LoVo (cell line): ENCODE measurements around the gene DNAH6.
"Not testable (repeated sequence)": the region's sequence is repeated elsewhere in the genome, so short reads cannot be mapped to it uniquely, and the experiment has no call there.

Source experiments
- DNase-seq: peaks from one replicate; pipeline ENCODE4 v3.0.0-alpha.2; 2016; ENCODE audit warnings: low spot score

DNAH6 gene

GRCh38 chr2:84838434-84839145 is 322.3 kb downstream of the DNAH6 start:
- DNase-seq, result no peak

- no peak for DNase-seq
Observed at GRCh38 chr2:84839851-84840250, 323.6 kb downstream of the DNAH6 start.

- DNase-seq, result no peak
Observed at GRCh38 chr2:84840306-84840705, 324.0 kb downstream of the DNAH6 start.

- no peak for DNase-seq
Observed at GRCh38 chr2:84841577-84841976, 325.3 kb downstream of the DNAH6 start.

GRCh38 chr2:84844141-84844540 is 327.8 kb downstream of the DNAH6 start:
- DNase-seq, result no peak

GRCh38 chr2:84846041-84846663 is 329.9 kb downstream of the DNAH6 start:
- no peak for DNase-seq

- DNase-seq, result no peak
Observed at GRCh38 chr2:84846741-84847142, 330.4 kb downstream of the DNAH6 start.

GRCh38 chr2:84847326-84848050 is 331.2 kb downstream of the DNAH6 start:
- no peak for DNase-seq

- DNase-seq, result peak; percentile 15
Observed at GRCh38 chr2:84849271-84849952, 333.1 kb downstream of the DNAH6 start.

- DNase-seq, result no peak
Observed at GRCh38 chr2:84850471-84850870, 334.2 kb downstream of the DNAH6 start.

- no peak for DNase-seq
Observed at GRCh38 chr2:84851876-84852275, 335.6 kb downstream of the DNAH6 start.

- no peak for DNase-seq
Observed at GRCh38 chr2:84854850-84855249, 338.6 kb downstream of the DNAH6 start.

- DNase-seq, result no peak
Observed at GRCh38 chr2:84855731-84856130, 339.4 kb downstream of the DNAH6 start.

- DNase-seq, result no peak
Observed at GRCh38 chr2:84856787-84857186, 340.5 kb downstream of the DNAH6 start.

- no peak for DNase-seq
Observed at GRCh38 chr2:84857566-84857965, 341.3 kb downstream of the DNAH6 start.

GRCh38 chr2:84858123-84858522 is 341.8 kb downstream of the DNAH6 start:
- DNase-seq, result no peak

GRCh38 chr2:84858937-84859336 is 342.6 kb downstream of the DNAH6 start:
- DNase-seq, result no peak

GRCh38 chr2:84861539-84861938 is 345.2 kb downstream of the DNAH6 start:
- no peak for DNase-seq

- DNase-seq, result no peak
Observed at GRCh38 chr2:84862006-84862405, 345.7 kb downstream of the DNAH6 start.

- DNase-seq, result no peak
Observed at GRCh38 chr2:84865181-84865783, 349.0 kb downstream of the DNAH6 start.

GRCh38 chr2:84866122-84866521 is 349.8 kb downstream of the DNAH6 start:
- no peak for DNase-seq

GRCh38 chr2:84868327-84868726 is 352.0 kb downstream of the DNAH6 start:
- not testable (repeated sequence) for DNase-seq
